Embryonic facial prominence (tissue), 1 donor: Measurements from ENCODE around the gene POR.
"Not testable (repeated sequence)": the region's sequence is repeated elsewhere in the genome, so short reads cannot be mapped to it uniquely, and the experiment has no call there.

Experiments
- DNase-seq: peaks from one replicate; pipeline ENCODE4 v3.0.0-alpha.2; 2016; ENCODE audit errors: extremely low spot score

The POR gene

DNA sequence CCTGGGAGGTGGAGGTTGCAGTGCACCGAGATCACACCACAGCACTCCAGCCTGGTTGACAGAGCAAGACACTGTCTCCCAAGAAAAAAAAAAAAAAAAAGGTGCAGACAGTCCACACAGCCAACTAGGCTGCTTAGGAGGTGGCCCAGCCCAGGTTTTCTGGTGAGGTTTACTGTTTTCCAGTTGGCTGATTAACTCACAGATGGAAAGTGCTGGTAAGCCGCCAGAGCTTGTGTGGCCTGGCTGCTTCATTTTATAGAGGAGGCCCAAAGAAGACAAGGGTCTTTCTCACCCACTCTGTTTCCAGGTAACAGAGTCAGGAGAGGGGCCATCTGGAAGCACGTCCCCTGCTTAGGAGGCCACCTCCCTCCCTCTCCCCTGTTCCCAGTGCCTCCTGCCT is 29.9 kb upstream of the POR start:
- DNase-seq = no peak

- DNase-seq = no peak
These were observed 27.1 kb upstream of the POR start for GRCh38 chr7:75887669-75888369.

DNA sequence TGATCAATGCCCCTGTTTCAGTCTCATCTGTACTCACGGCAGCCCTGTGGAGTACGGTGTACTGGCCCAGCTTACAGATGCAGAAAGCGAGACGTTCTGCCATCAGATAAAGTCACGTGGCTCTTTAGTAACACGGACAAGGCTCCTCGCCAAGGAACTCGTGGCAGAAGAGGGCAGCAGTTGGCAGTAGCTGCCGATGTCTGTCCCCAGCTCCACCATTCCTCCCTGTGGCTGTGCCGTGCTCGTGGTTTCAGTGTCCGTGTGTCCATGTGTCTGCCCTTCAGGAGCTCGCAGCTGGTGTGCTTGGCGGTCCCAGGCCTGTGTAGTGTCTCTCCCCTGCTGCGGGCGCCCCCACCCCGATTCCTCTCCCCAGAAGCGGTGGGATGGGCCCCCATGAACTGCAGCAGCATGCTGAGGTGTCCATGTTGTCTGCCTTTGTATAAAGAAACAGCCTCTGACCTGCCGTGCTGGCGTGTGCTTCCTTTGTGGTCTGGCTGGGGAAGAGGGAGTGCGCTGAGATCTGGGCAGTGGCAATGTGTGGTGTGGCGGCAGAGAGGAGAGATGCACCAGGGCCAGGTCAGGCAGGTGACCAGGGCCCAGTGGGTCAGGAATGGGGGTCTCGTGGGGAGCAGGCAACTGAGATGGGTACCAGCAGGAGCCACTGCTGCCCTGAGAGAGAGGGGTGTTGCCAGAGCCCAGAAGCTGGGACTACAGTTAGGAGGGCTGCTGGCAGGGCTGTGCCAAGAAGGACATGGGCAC is 26.3 kb upstream of the POR start:
- DNase-seq = no peak

DNA sequence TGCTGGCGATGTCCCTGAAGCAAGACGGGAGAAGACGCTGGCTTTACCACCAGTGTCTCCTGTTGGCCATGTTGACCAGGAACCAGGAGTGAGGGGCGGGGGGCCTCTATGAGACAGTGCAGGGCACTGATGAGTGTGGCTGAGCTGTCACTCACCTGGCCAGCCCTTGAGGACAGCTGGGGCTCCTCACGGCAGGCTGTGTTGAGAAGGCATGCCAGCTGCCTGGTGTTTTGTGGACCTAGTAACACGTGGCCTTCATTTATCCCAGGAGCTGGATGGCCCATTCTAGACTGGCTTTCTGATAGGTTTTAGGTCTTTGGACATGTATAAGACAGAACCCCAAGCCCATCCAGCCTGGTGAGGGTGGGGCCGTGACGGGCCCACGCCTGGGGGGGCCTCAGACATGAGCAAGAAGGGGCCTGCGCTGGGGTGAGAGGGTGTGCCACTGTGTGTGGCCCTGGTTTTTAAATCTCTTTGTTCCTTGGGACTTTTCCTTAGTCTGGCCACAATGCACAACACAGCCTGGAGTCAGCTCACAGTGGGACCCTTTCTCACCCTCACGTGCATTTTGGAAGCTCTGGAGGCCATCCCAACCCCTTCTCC is 25.6 kb upstream of the POR start:
- DNase-seq = no peak

GRCh38 chr7:75889826-75890225 is 25.1 kb upstream of the POR start:
- no peak for DNase-seq

DNA sequence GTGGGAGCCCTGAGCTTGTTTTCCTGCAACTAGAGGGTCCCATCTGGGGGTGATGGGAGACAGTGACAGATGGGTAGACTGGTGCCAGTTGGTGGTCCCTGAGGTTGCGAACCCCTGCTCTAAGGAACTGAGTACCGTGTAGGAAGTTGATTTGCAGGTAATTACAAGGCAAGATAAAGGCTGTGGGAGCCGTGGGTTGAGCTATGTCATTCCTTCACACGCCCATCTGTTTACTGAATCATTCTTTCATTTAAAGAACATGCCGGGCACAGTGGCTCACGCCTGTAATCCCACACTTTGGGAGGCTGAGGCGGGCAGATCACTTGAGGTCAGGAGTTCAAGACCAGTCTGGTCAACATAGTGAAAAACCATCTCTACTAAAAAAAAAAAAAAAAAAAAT is 23.7 kb upstream of the POR start:
- not testable (repeated sequence) for DNase-seq

DNA sequence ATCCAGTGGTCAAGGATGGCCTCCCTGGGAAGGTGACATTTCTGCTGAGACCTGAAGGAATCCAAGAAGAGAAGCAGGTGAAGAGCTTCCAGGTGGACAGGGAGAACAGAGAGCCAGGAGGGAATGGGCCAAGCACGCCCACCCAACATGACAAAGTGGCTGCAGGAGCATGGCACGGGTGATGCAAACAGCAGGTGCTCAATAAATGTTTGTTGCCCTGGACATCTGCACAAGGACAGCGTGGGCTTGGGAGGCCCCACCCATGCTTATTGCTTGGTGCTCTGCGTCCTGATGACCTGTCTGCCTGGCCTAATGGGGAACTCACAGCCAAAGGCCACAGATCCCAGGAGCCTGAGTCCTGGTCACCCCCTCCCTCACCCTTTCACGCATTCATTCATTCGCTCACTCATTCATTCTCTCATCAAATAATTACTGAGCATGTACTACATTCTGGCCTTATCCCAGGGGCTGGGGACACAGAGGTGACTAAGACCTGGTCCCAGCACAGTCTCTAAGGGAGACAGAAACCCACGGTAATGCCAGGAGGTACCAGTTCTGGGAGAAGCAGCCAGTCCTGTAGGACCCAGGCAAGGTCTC is 23.0 kb upstream of the POR start:
- DNase-seq = no peak

DNA sequence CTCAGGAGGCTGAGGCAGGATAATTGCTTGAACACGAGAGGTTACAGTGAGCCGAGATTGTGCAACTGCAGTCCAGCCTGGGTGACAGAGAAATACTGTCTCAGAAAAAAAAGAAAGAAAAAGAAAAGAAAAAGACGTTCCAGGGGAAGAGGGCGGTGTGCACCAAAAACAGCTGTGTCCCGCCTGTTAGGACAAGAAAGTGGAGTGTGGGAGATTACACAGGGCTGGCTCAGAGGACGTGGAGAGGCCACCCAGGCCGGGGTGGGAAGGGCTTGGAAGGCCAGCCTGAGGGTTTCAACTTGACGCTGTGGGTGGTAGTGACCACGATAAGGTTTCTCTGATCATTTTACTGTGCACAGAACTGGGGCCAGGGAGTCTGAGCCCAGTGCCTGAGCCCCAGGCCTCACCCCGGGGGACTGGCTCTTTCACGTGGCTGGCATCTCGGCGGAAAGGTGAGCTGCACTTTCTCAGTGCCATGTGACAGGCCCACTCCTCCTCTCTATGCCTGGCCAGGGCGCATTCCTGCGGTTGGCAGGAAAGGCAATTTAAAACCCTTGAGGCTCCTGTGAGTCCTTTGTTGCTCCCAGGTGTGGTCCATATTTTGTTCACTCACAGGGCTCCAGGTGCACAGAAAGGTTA is 22.2 kb upstream of the POR start:
- DNase-seq = no peak

- DNase-seq = no peak
These were observed 18.1 kb upstream of the POR start for GRCh38 chr7:75896803-75897327.

DNA sequence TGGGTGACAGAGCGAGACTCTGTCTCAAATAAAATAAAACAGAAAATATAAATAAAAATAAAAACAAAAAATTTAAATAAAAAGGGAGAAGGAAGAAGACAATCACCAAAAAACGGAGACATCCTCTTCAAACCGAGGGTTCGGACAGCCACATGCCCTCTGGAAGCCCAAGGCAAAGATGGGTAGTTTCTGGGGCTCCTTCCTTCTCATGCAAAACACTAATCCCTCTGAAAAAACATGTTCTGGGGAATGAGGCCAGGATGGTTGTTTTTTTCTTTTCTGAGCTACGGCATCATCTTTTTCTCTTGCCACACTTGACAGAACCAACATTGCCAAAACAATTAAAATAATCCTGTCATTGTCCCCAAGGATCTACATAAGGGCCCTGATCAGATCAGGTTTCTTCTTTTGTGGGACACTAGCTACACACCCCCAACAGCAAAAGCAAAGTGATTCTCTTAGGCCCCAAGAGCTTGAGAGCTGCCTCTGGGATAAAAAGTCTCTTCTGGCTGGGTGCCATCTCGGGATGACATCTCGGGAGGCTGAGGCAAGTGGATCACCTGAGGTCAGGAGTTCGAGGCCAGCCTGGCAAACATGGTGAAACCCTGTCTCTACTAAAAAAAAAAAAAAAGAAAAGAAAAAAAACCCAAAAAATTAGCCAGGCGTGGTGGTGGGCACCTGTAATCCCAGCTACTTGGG is 14.2 kb upstream of the POR start:
- DNase-seq = no peak

DNA sequence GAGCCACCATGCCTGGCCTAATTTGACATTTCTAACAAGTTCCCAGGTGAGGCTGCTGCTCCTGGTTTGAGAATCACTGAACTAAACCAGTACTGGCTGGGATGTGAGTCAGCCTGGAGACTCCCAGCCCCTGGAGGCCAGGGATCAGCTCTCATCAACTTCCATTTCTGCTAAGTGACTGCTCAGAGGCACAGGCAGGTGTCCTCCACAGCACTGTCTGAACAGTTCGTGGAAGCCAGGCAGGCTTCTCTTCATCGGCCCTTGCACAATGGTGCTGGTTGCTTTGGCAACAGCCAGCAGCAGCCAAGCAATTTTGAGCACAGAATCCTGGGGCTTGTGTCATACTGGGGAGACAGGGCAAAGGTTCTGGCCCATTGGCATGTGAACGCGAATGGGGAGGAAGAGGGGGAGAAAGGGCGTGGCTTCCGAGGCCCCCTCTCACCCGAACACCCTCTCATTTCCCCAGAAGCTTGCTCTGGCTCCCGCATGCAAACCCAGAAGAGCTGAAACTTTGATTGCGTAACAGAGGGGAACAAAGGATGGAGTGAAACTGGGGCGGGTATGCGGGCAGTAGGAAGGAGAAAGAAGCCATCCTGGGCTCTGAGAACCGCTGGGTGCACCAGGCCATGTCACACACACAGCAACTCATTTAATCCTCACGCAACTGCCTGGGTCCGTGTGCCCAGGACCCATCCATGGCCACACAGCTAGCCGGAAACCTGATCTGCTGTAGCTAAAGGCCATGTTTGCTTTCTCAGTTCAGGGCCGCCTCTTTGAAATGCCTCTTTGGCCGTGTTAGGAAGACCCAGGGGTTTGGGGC is 9.0 kb upstream of the POR start:
- no peak for DNase-seq

- no peak for DNase-seq
These were observed 7.8 kb upstream of the POR start for GRCh38 chr7:75906991-75907667.

DNA sequence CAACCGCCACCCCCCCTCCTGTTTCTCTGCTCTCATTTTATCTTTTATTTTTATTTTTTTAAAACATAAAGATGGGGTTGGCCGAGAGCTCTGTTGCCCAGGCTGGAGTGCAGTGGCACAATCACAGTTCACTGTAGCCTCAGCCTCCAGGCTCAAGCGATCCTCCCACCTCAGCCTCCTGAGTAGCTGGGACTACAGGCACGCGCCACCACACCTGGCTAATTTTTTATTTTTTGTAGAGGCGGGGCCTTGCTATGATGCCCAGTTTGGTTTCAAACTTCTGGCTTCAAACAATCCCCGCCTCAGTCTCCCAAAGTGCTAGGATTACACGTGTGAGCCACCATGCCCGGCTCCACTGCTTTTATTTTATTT is 7.3 kb upstream of the POR start:
- DNase-seq = not testable (repeated sequence)

GRCh38 chr7:75909521-75910132 is 5.3 kb upstream of the POR start:
- no peak for DNase-seq

GRCh38 chr7:75911186-75911585 is 3.8 kb upstream of the POR start:
- DNase-seq = not testable (repeated sequence)

DNA sequence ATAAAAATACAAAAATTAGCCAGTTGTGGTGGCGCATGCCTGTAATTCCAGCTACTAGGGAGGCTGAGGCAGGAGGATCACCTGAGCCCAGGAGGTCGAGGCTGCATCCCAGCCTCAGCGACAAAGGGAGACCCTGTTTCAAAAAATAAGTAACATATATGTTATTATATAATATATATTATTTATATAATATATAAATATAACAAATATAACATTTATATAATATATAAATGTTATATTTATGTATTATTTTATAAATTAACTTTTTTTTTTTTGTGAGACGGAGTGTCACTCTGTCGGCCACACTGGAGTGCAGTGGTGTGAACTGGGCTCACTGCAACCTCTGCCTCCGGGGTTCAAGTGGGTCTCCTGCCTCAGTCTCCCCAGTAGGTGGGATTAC is 1.5 kb upstream of the POR start:
- DNase-seq = no peak

DNA sequence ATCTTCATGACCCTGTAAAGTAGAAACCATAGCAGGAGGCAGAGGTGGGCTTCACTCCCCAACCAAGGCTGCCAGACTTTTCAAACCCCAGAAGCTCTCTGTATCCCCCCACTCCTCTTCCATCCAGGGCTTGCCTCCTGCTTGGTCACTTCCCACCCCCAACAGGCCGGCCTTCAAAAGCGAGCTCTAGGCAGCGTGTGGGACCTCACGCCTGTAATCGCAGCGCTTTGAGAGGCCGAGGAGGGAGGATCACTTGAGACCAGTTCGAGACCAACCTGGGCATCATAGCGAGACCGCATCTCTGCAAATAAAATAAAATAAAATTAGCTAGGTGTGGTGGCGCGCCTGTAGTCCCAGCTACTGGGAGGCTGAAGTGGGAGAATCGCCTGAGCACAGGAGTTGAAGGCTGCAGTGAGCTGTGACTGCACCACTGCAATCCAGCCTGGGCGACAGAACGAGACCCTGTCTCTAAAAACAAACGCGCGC is 743 bp upstream of the POR start:
- no peak for DNase-seq

DNA sequence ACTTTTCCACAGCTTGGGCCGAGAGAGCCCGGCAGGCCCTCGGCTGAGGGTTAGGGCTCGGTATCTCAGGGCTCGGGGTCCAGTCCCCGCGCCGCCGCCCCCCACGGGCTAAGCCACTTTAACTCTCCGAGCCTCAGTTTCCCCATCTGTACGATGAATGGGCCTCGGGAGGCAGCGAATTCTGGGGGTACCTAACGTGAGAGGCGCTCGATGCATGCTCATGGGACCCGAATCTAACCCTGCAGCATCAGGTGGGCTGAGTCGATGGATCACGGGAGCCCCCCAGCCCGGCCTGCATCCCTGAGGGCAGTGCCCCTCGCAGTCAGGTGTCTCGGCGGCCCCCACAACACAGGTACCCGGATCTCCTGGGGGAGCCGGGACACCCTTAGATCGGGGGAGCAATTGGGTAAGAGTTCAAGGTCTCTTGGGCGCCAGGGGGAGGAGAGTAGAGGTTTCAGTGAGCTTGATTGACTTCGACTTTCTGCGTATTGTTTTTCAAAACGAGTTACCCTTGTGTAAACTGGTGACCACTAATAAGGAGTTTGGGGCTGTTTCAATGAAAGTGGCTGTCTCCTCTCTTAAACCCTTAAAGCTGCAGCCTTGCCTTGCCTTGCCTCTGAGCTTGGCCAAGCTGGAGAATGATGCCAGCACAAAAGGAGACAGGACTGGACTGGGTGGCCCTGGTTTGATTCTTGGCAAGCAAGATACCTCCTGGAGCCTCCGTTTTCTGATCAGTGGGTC is 631 bp downstream of the POR start:
- no peak for DNase-seq

- no peak for DNase-seq
These were observed 1.3 kb downstream of the POR start for GRCh38 chr7:75916259-75916658.
